Measurements from ENCODE around the gene PLCL1. TPM values are rescaled to one million over a fixed set of nuclear protein-coding genes. Genes with fewer than 3 reads are reported as not detected.

The PLCL1 gene
- total RNA-seq, 2 donors from 2014 or later: 0.04 to 0.11 TPM

DNA sequence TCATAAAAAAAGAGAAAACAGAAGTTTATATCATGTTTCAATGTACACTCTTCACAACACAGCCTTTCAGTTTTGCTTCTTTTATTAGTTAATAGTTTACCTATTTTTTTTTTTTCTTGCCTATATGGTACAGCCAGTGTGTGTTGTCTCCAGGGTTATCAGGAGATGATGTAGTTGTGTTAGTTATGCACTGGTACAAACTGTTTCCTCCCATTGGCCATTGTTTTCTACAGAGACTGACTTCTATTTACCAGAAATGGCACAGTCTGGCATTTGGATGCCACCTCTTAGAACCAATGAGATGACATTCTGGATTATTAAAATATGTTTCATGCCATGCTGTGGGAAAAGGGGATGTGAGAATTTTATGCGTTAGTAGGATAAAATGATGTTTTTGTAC is 339.4 kb downstream of the PLCL1 start:
- Mint-ChIP-seq H3K36me3 (ENCODE audit: low read depth) (no peaks in the 10 kb centered on the region), H3K9me3 (no peaks in the 10 kb centered on the region), H3K4me1 (peaks cover 6% of the 10 kb centered on the region), H3K27ac (no peak overlapping the region), H3K27me3 (ENCODE audit: insufficient read depth) (peaks cover 8% of the 10 kb centered on the region), H3K4me3 (no peak overlapping the region)
- H3K27me3 ChIP-seq (ENCODE audit: control insufficient read depth, insufficient read depth, low read length, poor library complexity, severe bottlenecking): no peaks in the 10 kb centered on the region
- TF ChIP-seq, protein P1, sequence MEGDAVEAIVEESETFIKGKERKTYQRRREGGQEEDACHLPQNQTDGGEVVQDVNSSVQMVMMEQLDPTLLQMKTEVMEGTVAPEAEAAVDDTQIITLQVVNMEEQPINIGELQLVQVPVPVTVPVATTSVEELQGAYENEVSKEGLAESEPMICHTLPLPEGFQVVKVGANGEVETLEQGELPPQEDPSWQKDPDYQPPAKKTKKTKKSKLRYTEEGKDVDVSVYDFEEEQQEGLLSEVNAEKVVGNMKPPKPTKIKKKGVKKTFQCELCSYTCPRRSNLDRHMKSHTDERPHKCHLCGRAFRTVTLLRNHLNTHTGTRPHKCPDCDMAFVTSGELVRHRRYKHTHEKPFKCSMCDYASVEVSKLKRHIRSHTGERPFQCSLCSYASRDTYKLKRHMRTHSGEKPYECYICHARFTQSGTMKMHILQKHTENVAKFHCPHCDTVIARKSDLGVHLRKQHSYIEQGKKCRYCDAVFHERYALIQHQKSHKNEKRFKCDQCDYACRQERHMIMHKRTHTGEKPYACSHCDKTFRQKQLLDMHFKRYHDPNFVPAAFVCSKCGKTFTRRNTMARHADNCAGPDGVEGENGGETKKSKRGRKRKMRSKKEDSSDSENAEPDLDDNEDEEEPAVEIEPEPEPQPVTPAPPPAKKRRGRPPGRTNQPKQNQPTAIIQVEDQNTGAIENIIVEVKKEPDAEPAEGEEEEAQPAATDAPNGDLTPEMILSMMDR (conservative IDR thresholded peaks at IDR 0.05): no peak
- peaks cover 8% of the 10 kb centered on the region for H3K4me1 ChIP-seq (ENCODE audit: control insufficient read depth, insufficient read depth, low read length)
- no peaks in the 10 kb centered on the region for H3K36me3 ChIP-seq (ENCODE audit: control insufficient read depth, insufficient read depth, low read length)
- no peak overlapping the region for H3K27ac ChIP-seq (ENCODE audit: low read depth, low read length)
- H3K9me3 ChIP-seq (ENCODE audit: control insufficient read depth, low read length): no peaks in the 10 kb centered on the region
- H3K9ac ChIP-seq (ENCODE audit: extremely low read depth, low read length, poor library complexity, severe bottlenecking): no peak overlapping the region
- DNase-seq: no peak
- 93% methylated on average over 1 of the region's 1 CpG; no CpG with 5 or more reads in 1 of the 2 experiments for WGBS, 2 experiments (ENCODE audit: insufficient coverage in 1 of 2, insufficient read length in 1 of 2)
- H3K4me3 ChIP-seq (ENCODE audit: low read length): no peak overlapping the region

DNA sequence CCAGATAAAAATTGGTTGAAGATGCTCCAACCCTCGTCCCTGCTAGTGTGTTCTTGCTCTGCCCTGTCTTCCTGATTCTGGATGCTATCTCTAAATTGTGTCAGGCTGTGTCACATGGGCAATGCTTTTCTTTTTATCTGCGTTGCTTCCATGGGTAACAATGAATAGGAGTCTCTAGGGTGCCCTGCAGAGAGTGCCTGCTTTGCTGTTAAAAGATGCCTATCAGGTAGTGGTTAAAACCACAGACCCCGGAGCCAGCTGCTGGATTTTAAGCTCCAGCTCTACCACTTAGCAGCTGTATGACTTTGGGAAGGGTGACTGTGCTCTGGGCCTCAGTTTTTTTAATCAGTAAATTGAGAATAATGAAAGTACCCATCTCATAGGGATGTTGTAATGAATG is 340.3 kb downstream of the PLCL1 start:
- Mint-ChIP-seq H3K36me3 (ENCODE audit: low read depth) (no peaks in the 10 kb centered on the region), H3K9me3 (no peaks in the 10 kb centered on the region), H3K4me3 (no peak overlapping the region), H3K27me3 (ENCODE audit: insufficient read depth) (peaks cover 8% of the 10 kb centered on the region), H3K4me1 (peaks cover 6% of the 10 kb centered on the region), H3K27ac (no peak overlapping the region)
- H3K27me3 ChIP-seq (ENCODE audit: control insufficient read depth, insufficient read depth, low read length, poor library complexity, severe bottlenecking): no peaks in the 10 kb centered on the region
- no peak overlapping the region for H3K9ac ChIP-seq (ENCODE audit: extremely low read depth, low read length, poor library complexity, severe bottlenecking)
- DNase-seq: no peak
- no peak overlapping the region for H3K4me3 ChIP-seq (ENCODE audit: low read length)
- TF ChIP-seq, protein P1 (conservative IDR thresholded peaks at IDR 0.05): no peak
- H3K36me3 ChIP-seq (ENCODE audit: control insufficient read depth, insufficient read depth, low read length): no peaks in the 10 kb centered on the region
- no peak overlapping the region for H3K27ac ChIP-seq (ENCODE audit: low read depth, low read length)
- peaks cover 8% of the 10 kb centered on the region for H3K4me1 ChIP-seq (ENCODE audit: control insufficient read depth, insufficient read depth, low read length)
- 55 to 60% methylated on average over 3 of the region's 3 CpGs for WGBS, 2 experiments (ENCODE audit: insufficient coverage in 1 of 2, insufficient read length in 1 of 2)
- H3K9me3 ChIP-seq (ENCODE audit: control insufficient read depth, low read length): no peaks in the 10 kb centered on the region

DNA sequence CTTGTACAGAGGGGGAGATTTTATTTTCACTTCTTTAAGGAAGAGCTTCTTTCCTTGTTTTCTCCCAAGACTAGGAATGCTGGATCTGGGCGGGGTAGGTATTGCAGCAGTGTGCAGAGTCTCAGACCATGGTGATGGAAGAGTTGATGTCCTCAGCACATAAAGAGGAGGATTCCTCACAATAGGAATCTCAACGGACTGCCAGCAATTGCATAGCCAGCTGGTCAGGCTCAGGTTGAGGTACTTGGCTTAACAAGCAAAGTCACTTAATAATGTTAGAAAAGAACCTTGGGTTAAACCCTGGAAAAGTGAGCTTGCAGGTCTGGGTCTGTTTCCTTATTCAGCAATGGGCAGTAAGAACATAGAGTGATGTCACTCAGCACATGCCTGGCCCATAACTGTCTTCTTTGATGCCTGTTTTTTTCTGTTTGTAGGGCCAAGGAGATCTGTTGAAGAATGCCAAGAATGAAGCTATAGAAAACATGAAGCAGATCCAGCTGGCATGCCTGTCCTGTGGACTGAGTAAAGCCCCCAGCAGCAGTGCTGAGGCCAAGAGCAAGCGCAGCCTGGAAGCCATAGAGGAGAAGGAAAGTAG is 342.1 kb downstream of the PLCL1 start:
- 89 to 97% methylated on average over 3 of the region's 3 CpGs for WGBS, 2 experiments (ENCODE audit: insufficient coverage in 1 of 2, insufficient read length in 1 of 2)
- Mint-ChIP-seq H3K36me3 (ENCODE audit: low read depth) (no peaks in the 10 kb centered on the region), H3K4me3 (no peak overlapping the region), H3K27ac (no peak overlapping the region), H3K9me3 (no peaks in the 10 kb centered on the region), H3K27me3 (ENCODE audit: insufficient read depth) (peaks cover 8% of the 10 kb centered on the region), H3K4me1 (peaks cover 6% of the 10 kb centered on the region)
- H3K27ac ChIP-seq (ENCODE audit: low read depth, low read length): no peak overlapping the region
- no peaks in the 10 kb centered on the region for H3K36me3 ChIP-seq (ENCODE audit: control insufficient read depth, insufficient read depth, low read length)
- H3K4me1 ChIP-seq (ENCODE audit: control insufficient read depth, insufficient read depth, low read length): peaks cover 8% of the 10 kb centered on the region
- no peak overlapping the region for H3K9ac ChIP-seq (ENCODE audit: extremely low read depth, low read length, poor library complexity, severe bottlenecking)
- TF ChIP-seq, protein P1 (conservative IDR thresholded peaks at IDR 0.05): no peak
- H3K4me3 ChIP-seq (ENCODE audit: low read length): no peak overlapping the region
- no peaks in the 10 kb centered on the region for H3K27me3 ChIP-seq (ENCODE audit: control insufficient read depth, insufficient read depth, low read length, poor library complexity, severe bottlenecking)
- no peaks in the 10 kb centered on the region for H3K9me3 ChIP-seq (ENCODE audit: control insufficient read depth, low read length)
- DNase-seq: no peak

Measured in endodermal cell (in vitro differentiated cells).